HepG2 (cell line): ENCODE data around the gene WBP1. TPM values are rescaled to one million over a fixed set of nuclear protein-coding genes. Genes with fewer than 3 reads are reported as not detected.

Experiments used
- ARID4A ChIP-seq: sonication (generic); formaldehyde crosslinking; IDR thresholded peaks from 2 replicates; pipeline ENCODE4 v1.5.0; 2020; ENCODE audit warnings: mild to moderate bottlenecking, missing genetic modification reagents, borderline replicate concordance
- ATF2 ChIP-seq: sonication (generic); formaldehyde crosslinking; IDR thresholded peaks from 2 replicates; pipeline ENCODE4 v1.4.0; 2020; ENCODE audit warnings: missing genetic modification reagents
- BATF2 ChIP-seq: sonication (generic); formaldehyde crosslinking; IDR thresholded peaks from 2 replicates; pipeline ENCODE4 v1.8.0; 2022; ENCODE audit warnings: mild to moderate bottlenecking, missing genetic modification reagents, moderate library complexity
- CCDC6 ChIP-seq: sonication (generic); formaldehyde crosslinking; IDR thresholded peaks from 2 replicates; pipeline ENCODE4 v1.8.1; 2022; ENCODE audit warnings: mild to moderate bottlenecking, missing genetic modification reagents, moderate library complexity
- E2F1 ChIP-seq: sonication (generic); formaldehyde crosslinking; IDR thresholded peaks from 2 replicates; pipeline ENCODE4 v1.5.0; 2020; ENCODE audit warnings: missing genetic modification reagents
- FOXA3 ChIP-seq: IDR thresholded peaks from 2 replicates; pipeline ENCODE4 v1.6.1; 2016; ENCODE audit warnings: missing genetic modification reagents, missing compliant biosample characterization
- HCFC1 ChIP-seq: fragments of 150-350 bp; IDR thresholded peaks from 2 replicates; pipeline ENCODE4 v1.6.1; 2014; ENCODE audit warnings: low read depth, low read length
- HNRNPH1 ChIP-seq: fragments of 200-400 bp; formaldehyde crosslinking; optimal IDR thresholded peaks from 2 replicates; pipeline ENCODE3; 2017; ENCODE audit warnings: mild to moderate bottlenecking, low read depth, low read length
- NRL ChIP-seq: sonication (generic); formaldehyde crosslinking; IDR thresholded peaks from 2 replicates; pipeline ENCODE4 v1.5.0; 2020; ENCODE audit warnings: missing genetic modification reagents, mild to moderate bottlenecking, moderate library complexity, borderline replicate concordance
- RNF2 ChIP-seq: fragments of 450-650 bp; conservative IDR thresholded peaks from 2 replicates; pipeline ENCODE4 v1.6.1; 2016; ENCODE audit warnings: low read depth
- RORA ChIP-seq: sonication (generic); formaldehyde crosslinking; IDR thresholded peaks from 2 replicates; pipeline ENCODE4 v1.5.0; 2020; ENCODE audit warnings: mild to moderate bottlenecking, missing genetic modification reagents, moderate library complexity
- TBX2 ChIP-seq: sonication (generic); formaldehyde crosslinking; IDR thresholded peaks from 2 replicates; pipeline ENCODE4 v1.5.0; 2020; ENCODE audit warnings: missing genetic modification reagents, mild to moderate bottlenecking, borderline replicate concordance
- ZBTB25 ChIP-seq: IDR thresholded peaks from 2 replicates; pipeline ENCODE4 v1.6.1; 2018; ENCODE audit warnings: missing genetic modification reagents
- ZNF124 ChIP-seq: sonication (generic); formaldehyde crosslinking; IDR thresholded peaks from 2 replicates; pipeline ENCODE4 v1.4.0; 2020; ENCODE audit warnings: missing genetic modification reagents
- ZNF232 ChIP-seq: sonication (generic); formaldehyde crosslinking; IDR thresholded peaks from 2 replicates; pipeline ENCODE4 v1.4.0; 2020; ENCODE audit warnings: missing genetic modification reagents, borderline replicate concordance
- polyA plus RNA-seq, 8 experiments: library from polyadenylated mRNA; depleted of rRNA in 3 of 8; stranded (reverse) in 7 of 8; unstranded in 1 of 8; fragments of >200 nt; fragmentation: Illumina TruSeq in 4 of 8; extraction: Trizol in 4 of 8; gene quantifications; 2 replicates each; pipeline versions ENCODE4 v1.2.1 to v1.2.3, GENCODE V29; 2011 to 2016; ENCODE audit warnings: low read depth in 4 of 8, missing spikeins in 1 of 8, mixed read lengths in 1 of 8; ENCODE audit not compliant: insufficient read depth in 1 of 8
- total RNA-seq, 5 experiments: library from RNA; depleted of rRNA; stranded (reverse); fragments of >200 nt; fragmentation: Illumina TruSeq; extraction: Trizol; gene quantifications; 2 replicates each; pipeline ENCODE4 v1.2.3, GENCODE V29; 2016; ENCODE audit warnings: low read depth in 1 of 5
- TF ChIP-seq, protein P1 (sequence below): sonication (generic); formaldehyde crosslinking; IDR thresholded peaks from 2 replicates; pipeline ENCODE4 v1.4.0; 2020; ENCODE audit warnings: mild to moderate bottlenecking, missing genetic modification reagents

Gene WBP1
- total and polyA plus RNA-seq, 2 of the 13 experiments (the other 11 are each of a cell fraction or from before 2014, with no cell fraction given), result 38.8 to 85.7 TPM

DNA sequence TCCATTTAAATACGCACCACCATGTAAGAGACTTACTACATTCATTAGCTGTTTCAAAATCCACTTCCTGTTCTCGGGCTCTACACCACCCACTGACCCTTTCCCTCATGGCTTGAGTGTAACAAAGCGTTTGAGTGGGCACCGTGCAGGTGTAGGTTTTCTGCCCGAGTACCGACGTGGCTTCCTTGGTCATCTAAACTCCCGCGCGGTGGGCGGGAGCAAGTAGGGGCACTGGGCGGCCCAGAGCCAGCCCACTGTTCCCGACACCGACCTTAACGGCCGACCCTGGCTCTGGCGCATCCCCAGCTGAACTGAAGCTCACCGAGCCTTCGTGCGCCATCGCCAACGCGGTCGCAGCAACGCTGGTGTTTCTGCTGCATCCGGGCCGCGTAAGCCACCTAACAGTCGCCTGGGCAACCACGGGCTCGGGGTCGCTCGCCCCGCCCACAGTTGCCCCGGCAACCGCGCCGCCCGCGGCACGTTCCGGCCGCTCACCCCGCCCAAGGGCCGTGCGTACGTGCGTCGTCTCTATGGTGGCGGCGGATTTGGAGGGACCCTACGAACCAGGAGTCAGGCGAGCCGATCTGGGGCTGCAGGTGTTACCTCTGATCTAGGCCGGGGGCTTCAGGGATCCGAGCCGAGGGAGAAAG is 36.9 kb upstream of the WBP1 start, which contains the start of the genes C2orf81 and WDR54 (continued):
- peak; percentile 92 for TF ChIP-seq ARID4A (CRISPR knock-in tag)
- TF ChIP-seq RORA (CRISPR knock-in tag), result no peak
- peak; percentile 6; the same call in 1 of the 2 replicates for TF ChIP-seq HCFC1
- peak; percentile 58; the same call in 1 of the 2 replicates for TF ChIP-seq ZNF232 (CRISPR knock-in tag)
- TF ChIP-seq ZNF124 (CRISPR knock-in tag), result no peak
- TF ChIP-seq ZBTB25 (CRISPR knock-in tag), result no peak
- TF ChIP-seq RNF2, result peak; percentile 80
- no peak for TF ChIP-seq ATF2
- no peak for TF ChIP-seq CCDC6 (CRISPR knock-in tag)
- TF ChIP-seq BATF2, result peak; percentile 49; the same call in 1 of the 2 replicates
- no peak for TF ChIP-seq HNRNPH1
- TF ChIP-seq, protein P1, sequence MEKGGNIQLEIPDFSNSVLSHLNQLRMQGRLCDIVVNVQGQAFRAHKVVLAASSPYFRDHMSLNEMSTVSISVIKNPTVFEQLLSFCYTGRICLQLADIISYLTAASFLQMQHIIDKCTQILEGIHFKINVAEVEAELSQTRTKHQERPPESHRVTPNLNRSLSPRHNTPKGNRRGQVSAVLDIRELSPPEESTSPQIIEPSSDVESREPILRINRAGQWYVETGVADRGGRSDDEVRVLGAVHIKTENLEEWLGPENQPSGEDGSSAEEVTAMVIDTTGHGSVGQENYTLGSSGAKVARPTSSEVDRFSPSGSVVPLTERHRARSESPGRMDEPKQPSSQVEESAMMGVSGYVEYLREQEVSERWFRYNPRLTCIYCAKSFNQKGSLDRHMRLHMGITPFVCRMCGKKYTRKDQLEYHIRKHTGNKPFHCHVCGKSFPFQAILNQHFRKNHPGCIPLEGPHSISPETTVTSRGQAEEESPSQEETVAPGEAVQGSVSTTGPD, result no peak
- no peak for TF ChIP-seq FOXA3 (CRISPR knock-in tag)
- peak; percentile 73 for TF ChIP-seq NRL
- TF ChIP-seq TBX2 (CRISPR knock-in tag), result peak; percentile 76
- no peak for TF ChIP-seq E2F1 (CRISPR knock-in tag)
